GM18873 (cell line): ENCODE measurements around the gene NFYC.

Experiments used
- ATAC-seq: cut with Tn5 transposase; IDR thresholded peaks from one replicate; pipeline ENCODE4 v1.9.1; 2021; ENCODE audit warnings: mild to moderate bottlenecking, moderate library complexity, moderate number of reproducible peaks; ENCODE audit not compliant: unreplicated experiment, low FRiP score

NFYC gene

GRCh38 chr1:40734882-40735628, 43.6 kb downstream of the NFYC start:
- ATAC-seq, result no peak

GRCh38 chr1:40736085-40736531, 44.6 kb downstream of the NFYC start:
- ATAC-seq, result no peak

- ATAC-seq, result no peak
Observed at GRCh38 chr1:40738831-40739230, 47.3 kb downstream of the NFYC start.

GRCh38 chr1:40739455-40740008, 48.0 kb downstream of the NFYC start:
- no peak for ATAC-seq

DNA sequence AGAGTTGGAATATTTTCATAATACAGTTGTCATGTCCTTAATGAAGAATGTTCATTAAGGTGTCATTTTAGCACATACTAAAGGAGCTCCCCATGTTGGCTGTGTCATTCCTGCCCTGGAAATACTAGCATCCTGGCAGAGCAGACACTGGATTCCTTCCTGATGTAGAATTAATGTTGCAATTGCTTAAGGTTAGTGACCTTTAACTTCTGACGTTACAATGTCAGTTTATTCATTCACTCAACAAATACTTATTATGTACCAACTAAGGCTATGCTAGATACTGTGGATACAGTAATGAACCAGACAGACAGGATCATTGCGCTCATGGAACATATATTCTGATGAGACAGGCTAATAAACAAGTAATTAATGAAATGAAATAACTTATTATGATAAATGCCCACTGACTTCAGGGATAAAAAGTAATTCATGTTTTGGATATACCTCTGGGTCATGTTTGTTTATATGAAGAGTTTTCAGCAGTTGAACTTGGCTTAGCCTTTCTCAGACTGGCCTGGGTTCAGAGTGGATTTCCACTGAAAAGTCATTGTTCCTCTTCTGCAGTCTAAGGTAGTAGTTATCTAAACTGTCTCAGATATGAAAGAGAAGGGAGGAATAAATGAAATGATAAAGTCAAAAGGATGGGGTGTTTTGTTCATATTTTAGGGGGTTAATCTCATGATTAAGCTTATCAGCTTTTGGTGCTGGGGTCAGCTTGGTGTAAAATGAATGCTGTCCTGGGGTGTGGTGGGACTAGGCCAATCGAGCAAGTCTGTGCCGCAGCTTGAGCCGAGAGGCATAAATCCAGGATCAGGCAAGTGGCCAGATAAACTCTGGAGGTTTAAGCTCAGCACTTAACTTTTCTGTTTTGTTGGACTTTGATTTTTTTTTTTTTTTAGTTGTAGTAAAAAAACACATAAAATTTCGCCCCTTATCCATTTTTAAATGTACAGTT, 48.8 kb downstream of the NFYC start:
- no peak for ATAC-seq

DNA sequence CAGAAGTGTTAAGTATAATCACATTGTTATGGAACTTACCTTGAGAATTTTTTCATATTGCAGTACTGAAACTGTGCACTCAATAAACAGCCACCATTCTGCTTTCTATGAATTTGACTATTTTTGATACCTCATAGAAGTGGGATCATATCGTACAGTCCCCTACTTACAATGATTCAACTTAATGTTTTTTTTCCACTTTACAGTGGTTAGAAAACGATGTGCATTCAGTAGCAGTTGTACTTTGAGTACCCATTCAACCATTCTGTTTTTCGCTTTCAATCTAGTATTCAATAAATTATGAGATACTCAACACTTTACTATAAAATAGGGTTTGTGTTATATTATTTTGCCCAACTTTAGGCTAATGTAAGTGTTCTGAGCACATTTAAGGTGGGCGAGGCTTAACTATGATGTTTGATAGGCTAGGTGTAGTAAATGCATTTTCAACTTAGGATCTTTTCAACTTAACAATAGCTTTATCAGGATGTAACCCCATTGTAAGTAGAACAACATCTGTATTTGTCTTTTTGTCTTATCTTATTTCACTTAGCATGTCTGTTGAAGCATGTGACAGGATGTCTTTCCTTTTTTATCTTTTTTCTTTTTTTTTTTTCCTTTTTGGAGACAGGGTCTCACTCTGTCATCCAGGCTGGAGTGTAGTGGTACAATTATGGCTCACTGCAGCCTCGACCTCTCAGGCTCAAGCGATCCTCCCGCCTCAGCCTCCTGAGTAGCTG, 49.7 kb downstream of the NFYC start:
- no peak for ATAC-seq

DNA sequence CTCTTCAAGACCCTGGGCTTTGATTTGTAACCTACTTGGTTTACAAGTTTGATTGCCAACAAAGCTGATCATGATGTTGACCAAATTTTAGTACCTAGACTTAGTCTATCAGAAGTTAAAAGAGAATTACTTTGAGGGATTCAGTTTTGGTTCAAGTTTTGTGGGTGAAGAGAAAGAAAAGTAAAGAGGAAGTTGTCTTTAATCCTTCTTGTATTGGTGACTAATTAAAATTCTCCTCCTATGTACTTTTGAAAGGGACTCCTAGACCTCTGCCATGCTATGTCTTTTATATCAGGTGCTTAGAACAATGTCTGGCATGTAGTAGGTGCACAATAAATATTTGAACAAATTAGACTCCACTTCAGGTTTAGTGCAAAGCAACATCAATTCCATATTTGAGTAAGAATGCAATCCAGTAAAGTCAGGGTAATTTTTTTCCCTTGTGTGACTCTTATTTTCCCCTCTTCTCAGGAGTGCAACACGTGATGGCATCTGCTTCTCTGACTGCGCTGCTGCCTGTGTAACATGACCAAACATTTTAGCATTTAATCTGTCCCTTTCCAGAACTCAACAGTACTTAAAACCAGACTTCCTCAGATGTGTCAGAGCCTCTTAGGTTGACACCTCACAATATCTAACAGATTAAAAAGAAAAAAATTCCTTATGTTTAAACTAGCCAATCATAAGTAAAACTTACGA, 51.0 kb downstream of the NFYC start:
- no peak for ATAC-seq

DNA sequence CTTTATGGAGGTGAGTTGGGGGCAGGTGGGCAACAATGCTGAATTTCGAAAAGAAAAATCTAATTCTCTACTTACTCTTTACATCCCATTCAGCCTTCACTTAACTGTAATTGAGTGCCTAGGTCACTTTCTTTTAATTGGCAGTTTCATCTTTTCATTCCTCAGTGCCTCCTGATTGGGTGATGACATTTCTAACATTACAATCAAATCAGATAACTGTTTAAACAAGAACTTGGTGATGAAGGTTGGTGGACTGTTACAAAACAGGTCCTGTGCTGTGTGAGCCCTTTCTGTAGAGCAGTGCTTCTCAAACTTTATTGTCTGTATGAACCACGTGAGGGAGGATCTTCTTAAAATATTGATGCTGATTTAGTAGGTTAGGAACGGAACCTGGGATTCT, 51.9 kb downstream of the NFYC start:
- ATAC-seq, result no peak

GRCh38 chr1:40743860-40744259, 52.4 kb downstream of the NFYC start:
- ATAC-seq, result no peak

GRCh38 chr1:40745176-40745575, 53.7 kb downstream of the NFYC start:
- no peak for ATAC-seq

GRCh38 chr1:40746344-40747090, 55.0 kb downstream of the NFYC start:
- ATAC-seq, result no peak

DNA sequence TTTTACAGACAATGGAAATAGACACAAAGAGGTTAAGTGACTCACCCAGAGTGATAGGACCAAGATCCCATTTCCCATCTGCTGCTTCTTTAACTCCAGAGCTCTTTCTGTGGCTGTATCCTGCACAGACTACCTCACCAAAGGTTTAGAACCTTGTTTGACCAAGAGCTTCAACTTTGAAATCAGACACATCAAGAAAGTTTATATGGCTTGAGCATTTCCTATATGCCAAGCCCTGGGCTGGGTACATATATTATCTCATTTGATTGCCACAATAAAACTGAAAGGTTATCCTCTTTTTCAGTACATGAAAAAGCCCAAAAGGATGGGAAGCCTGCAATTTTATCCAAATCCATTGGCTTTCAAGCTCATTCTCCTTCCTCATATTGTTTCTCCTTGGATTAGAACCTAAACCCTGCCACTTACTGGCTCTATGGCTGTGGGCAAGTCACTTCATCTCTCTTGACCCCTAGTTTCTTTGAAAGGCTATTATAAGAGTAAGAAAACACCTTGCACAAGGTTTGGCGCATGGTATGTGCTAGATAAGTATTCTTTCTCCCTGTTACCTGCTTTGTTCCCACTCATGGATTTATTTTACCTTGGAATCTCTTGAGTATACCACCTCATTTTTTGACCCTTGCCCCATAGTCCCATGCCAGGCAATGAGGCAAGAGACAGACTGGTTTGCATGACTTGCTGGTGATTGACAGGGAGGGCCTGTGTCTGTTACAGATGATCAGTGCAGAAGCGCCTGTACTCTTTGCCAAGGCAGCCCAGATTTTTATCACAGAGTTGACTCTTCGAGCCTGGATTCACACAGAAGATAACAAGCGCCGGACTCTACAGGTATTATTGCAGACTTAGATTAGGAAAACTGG, 57.6 kb downstream of the NFYC start:
- ATAC-seq, result no peak

DNA sequence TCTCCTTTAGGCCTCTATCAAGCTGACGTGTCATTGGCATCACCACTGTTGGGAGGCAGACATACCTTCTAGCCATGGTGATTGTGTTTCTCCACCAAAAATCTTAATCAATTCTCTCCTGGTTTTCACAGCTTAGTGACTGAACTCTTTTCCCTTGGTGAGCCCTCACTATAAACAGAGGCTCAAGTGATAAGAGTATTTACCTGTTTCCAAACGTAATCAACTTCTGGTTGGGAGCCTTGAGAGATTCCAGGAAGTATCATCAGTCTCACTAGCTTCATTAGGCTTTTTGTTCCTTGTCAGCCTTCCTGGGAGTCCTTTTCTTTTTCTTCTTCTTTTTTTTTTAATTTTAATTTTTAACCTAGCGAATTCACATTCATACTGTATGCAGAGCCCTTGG, 58.3 kb downstream of the NFYC start:
- ATAC-seq, result no peak

- no peak for ATAC-seq
Observed at GRCh38 chr1:40750451-40750908, 59.0 kb downstream of the NFYC start.

GRCh38 chr1:40751802-40752201, 60.3 kb downstream of the NFYC start:
- ATAC-seq, result no peak

DNA sequence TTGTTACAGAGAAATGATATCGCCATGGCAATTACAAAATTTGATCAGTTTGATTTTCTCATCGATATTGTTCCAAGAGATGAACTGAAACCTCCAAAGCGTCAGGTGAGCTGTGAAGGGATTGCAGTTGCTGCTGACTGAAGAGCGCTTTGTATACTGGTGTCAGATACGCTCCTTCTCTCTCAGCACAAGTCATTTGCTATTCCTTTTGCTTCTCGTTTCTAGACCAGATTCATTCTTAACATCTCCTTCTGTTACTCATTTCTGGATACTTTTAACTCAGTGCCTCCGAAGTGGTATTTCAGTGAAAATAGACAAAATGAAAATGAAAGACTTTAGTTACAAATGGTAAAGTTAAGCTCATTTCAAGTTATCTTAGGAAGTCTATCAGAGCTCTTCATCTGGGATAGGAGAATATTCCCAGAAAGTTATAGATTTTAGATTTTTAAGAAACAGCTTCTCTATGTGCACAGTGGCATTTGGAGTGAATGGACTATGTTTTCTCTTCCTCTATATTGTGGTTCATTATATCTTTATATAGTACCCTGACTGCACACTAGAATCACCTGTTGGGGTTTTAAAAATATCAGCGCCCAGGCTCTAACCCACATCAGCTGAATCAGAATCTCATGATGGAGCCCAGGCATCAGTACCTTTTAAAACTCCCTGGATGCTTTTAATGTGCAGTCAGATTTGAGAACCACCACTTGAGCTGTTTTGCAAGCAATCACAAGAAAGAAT, 61.8 kb downstream of the NFYC start:
- no peak for ATAC-seq

- no peak for ATAC-seq
Observed at GRCh38 chr1:40754201-40754600, 62.7 kb downstream of the NFYC start.

DNA sequence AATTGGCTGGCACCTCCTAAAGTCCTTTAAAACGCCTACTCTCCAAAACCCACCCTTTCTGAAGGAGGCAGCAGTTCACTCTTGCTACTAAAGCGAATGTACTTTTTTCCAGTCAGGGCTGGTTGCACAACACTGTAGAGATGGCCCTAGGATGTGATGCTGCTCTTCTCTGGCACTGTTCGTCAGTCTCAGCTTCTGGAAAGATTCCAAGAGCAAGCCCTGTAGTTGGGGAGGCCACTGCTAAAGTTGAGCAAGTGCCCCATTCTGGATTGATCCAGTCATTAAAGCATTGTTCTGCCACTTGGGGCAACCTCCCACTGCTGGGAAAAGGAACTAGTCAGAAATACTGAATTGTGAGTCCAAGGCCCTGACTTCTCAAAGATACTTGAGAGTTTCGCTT, 63.6 kb downstream of the NFYC start:
- ATAC-seq, result no peak
